Astrocyte (in vitro differentiated cells and primary cell): ENCODE measurements around the gene CAMK2D. TPM values are rescaled to one million over a fixed set of nuclear protein-coding genes. Genes with fewer than 3 reads are reported as not detected.

Experiments
- DNase-seq: peaks from one replicate; pipeline ENCODE4 v3.0.0-alpha.2; 2010; ENCODE audit warnings: low read depth
- FAIRE-seq: peaks from 2 replicates; lab custom pipeline; 2011; peaks lifted over from hg19 to GRCh38; lab: Jason Lieb, UNC
- H2AFZ ChIP-seq: 2 replicates; pipeline ENCODE4 v1.6.0; 2012; ENCODE audit warnings: low read depth, low read length, inconsistent platforms
- H3K27ac ChIP-seq: 2 replicates; pipeline ENCODE4 v1.5.1; 2011; ENCODE audit warnings: low read depth, low read length, inconsistent platforms
- H3K27me3 ChIP-seq: 2 replicates; pipeline ENCODE4 v1.6.0; 2011; ENCODE audit warnings: low read length, inconsistent platforms; ENCODE audit not compliant: insufficient read depth
- H3K36me3 ChIP-seq: 2 replicates; pipeline ENCODE4 v1.5.1; 2011; ENCODE audit warnings: low read length, inconsistent platforms; ENCODE audit not compliant: insufficient read depth
- H3K4me1 ChIP-seq: 2 replicates; pipeline ENCODE4 v1.5.1; 2011; ENCODE audit warnings: low read length, inconsistent platforms; ENCODE audit not compliant: insufficient read depth
- H3K4me2 ChIP-seq: 2 replicates; pipeline ENCODE4 v1.6.0; 2012; ENCODE audit warnings: low read length, inconsistent platforms
- H3K4me3 ChIP-seq: 2 replicates; pipeline ENCODE4 v1.5.1; 2011; ENCODE audit warnings: low read depth, mild to moderate bottlenecking, low read length, inconsistent platforms; ENCODE audit not compliant: insufficient read depth
- H3K79me2 ChIP-seq: 2 replicates; pipeline ENCODE4 v1.6.0; 2012; ENCODE audit warnings: mild to moderate bottlenecking, low read length, inconsistent platforms; ENCODE audit not compliant: insufficient read depth
- H3K9ac ChIP-seq: 2 replicates; pipeline ENCODE4 v1.6.0; 2012; ENCODE audit warnings: mild to moderate bottlenecking, low read length, inconsistent platforms
- H3K9me3 ChIP-seq: 2 replicates; pipeline ENCODE4 v1.5.1; 2012; ENCODE audit warnings: low read depth, mild to moderate bottlenecking, low read length, inconsistent platforms; ENCODE audit not compliant: insufficient read depth
- H4K20me1 ChIP-seq: 2 replicates; pipeline ENCODE4 v1.6.0; 2012; ENCODE audit warnings: low read length, inconsistent platforms; ENCODE audit not compliant: insufficient read depth
- H3K27ac Mint-ChIP-seq: one replicate; pipeline ENCODE4 v1.8.0; 2021; ENCODE audit warnings: mild to moderate bottlenecking, mixed read lengths; ENCODE audit not compliant: unreplicated experiment
- H3K27me3 Mint-ChIP-seq: one replicate; pipeline ENCODE4 v1.8.0; 2021; ENCODE audit warnings: low read depth, mixed read lengths; ENCODE audit not compliant: unreplicated experiment
- H3K36me3 Mint-ChIP-seq: one replicate; pipeline ENCODE4 v1.8.0; 2021; ENCODE audit warnings: low read depth, mixed read lengths; ENCODE audit not compliant: unreplicated experiment
- H3K4me1 Mint-ChIP-seq: one replicate; pipeline ENCODE4 v1.8.0; 2021; ENCODE audit warnings: low read depth, mixed read lengths; ENCODE audit not compliant: unreplicated experiment
- H3K4me3 Mint-ChIP-seq: one replicate; pipeline ENCODE4 v1.8.0; 2021; ENCODE audit warnings: mild to moderate bottlenecking, moderate library complexity, mixed read lengths; ENCODE audit not compliant: unreplicated experiment
- H3K9me3 Mint-ChIP-seq: one replicate; pipeline ENCODE4 v1.8.0; 2021; ENCODE audit warnings: mild to moderate bottlenecking, mixed read lengths; ENCODE audit not compliant: unreplicated experiment
- CTCF ChIP-seq: IDR thresholded peaks from 2 replicates; pipeline ENCODE4 v1.5.1; 2011; ENCODE audit warnings: low read depth, mild to moderate bottlenecking, inconsistent platforms, low read length, moderate library complexity; ENCODE audit not compliant: insufficient read depth
- EZH2 ChIP-seq: IDR thresholded peaks from 2 replicates; pipeline ENCODE4 v1.6.1; 2012; ENCODE audit warnings: mild to moderate bottlenecking, low read length, inconsistent platforms; ENCODE audit not compliant: insufficient read depth
- total RNA-seq: library from RNA; stranded (reverse); gene quantifications from 2 replicates; pipeline ENCODE4 v1.2.1, GENCODE V29; 2021

CAMK2D gene
- total RNA-seq, 1 donor from 2014 or later: 80.8 TPM

GRCh38 chr4:113675731-113676697 is 85.5 kb downstream of the CAMK2D start:
- H3K9me3 ChIP-seq: no peaks in the 10 kb centered on the region
- H2AFZ ChIP-seq: no peak overlapping the region
- H3K4me1 Mint-ChIP-seq: peaks cover 46% of the 10 kb centered on the region
- peaks cover 4% of the 10 kb centered on the region for H3K36me3 ChIP-seq
- DNase-seq (no peak), FAIRE-seq (peak; percentile 47)
- no peaks in the 10 kb centered on the region for H3K27me3 Mint-ChIP-seq
- H4K20me1 ChIP-seq: peaks cover 33% of the 10 kb centered on the region
- H3K9ac ChIP-seq: no peak overlapping the region
- peaks cover 13% of the 10 kb centered on the region for H3K36me3 Mint-ChIP-seq
- H3K27ac Mint-ChIP-seq: no peak overlapping the region
- no peak overlapping the region for H3K4me2 ChIP-seq
- H3K9me3 Mint-ChIP-seq: no peaks in the 10 kb centered on the region
- no peak overlapping the region for H3K4me3 ChIP-seq
- H3K27ac ChIP-seq: no peak overlapping the region
- TF ChIP-seq EZH2: no peak
- peaks cover 11% of the 10 kb centered on the region for H3K4me1 ChIP-seq
- no peaks in the 10 kb centered on the region for H3K27me3 ChIP-seq
- no peak overlapping the region for H3K4me3 Mint-ChIP-seq
- peaks cover 44% of the 10 kb centered on the region for H3K79me2 ChIP-seq

GRCh38 chr4:113674733-113675132 is 86.8 kb downstream of the CAMK2D start:
- Mint-ChIP-seq H3K27ac (no peak overlapping the region), H3K4me1 (peaks cover 46% of the 10 kb centered on the region), H3K4me3 (no peak overlapping the region), H3K36me3 (peaks cover 7% of the 10 kb centered on the region), H3K9me3 (no peaks in the 10 kb centered on the region), H3K27me3 (no peaks in the 10 kb centered on the region)
- DNase-seq (no peak), FAIRE-seq (no peak)
- Histone ChIP-seq H3K4me2 (no peak overlapping the region), H3K27me3 (no peaks in the 10 kb centered on the region), H3K4me3 (no peak overlapping the region), H3K27ac (no peak overlapping the region), H3K9me3 (no peaks in the 10 kb centered on the region), H3K9ac (no peak overlapping the region), H4K20me1 (peaks cover 27% of the 10 kb centered on the region), H3K79me2 (peaks cover 35% of the 10 kb centered on the region), H3K36me3 (peaks cover 4% of the 10 kb centered on the region), H3K4me1 (peaks cover 11% of the 10 kb centered on the region), H2AFZ (no peak overlapping the region)
- no peak for TF ChIP-seq EZH2
- no peak for TF ChIP-seq CTCF

GRCh38 chr4:113674251-113674650 is 87.3 kb downstream of the CAMK2D start:
- Histone ChIP-seq H3K9me3 (no peaks in the 10 kb centered on the region), H3K27me3 (no peaks in the 10 kb centered on the region), H3K4me2 (no peak overlapping the region), H3K27ac (no peak overlapping the region), H4K20me1 (peaks cover 32% of the 10 kb centered on the region), H3K4me1 (peaks cover 11% of the 10 kb centered on the region), H3K9ac (no peak overlapping the region), H2AFZ (no peak overlapping the region), H3K36me3 (peaks cover 3% of the 10 kb centered on the region), H3K4me3 (no peak overlapping the region), H3K79me2 (peaks cover 40% of the 10 kb centered on the region)
- FAIRE-seq (no peak), DNase-seq (no peak)
- TF ChIP-seq EZH2 (no peak), CTCF (no peak)
- Mint-ChIP-seq H3K36me3 (peaks cover 9% of the 10 kb centered on the region), H3K4me1 (peaks cover 44% of the 10 kb centered on the region), H3K4me3 (no peak overlapping the region), H3K9me3 (no peaks in the 10 kb centered on the region), H3K27me3 (no peaks in the 10 kb centered on the region), H3K27ac (no peak overlapping the region)
